ENCODE measurements around the gene SUB1. TPM values are rescaled to one million over a fixed set of nuclear protein-coding genes. Genes with fewer than 3 reads are reported as not detected.

The SUB1 gene
- total RNA-seq, 4 donors from 2014 or later = 142 to 466 (median 206) TPM

DNA sequence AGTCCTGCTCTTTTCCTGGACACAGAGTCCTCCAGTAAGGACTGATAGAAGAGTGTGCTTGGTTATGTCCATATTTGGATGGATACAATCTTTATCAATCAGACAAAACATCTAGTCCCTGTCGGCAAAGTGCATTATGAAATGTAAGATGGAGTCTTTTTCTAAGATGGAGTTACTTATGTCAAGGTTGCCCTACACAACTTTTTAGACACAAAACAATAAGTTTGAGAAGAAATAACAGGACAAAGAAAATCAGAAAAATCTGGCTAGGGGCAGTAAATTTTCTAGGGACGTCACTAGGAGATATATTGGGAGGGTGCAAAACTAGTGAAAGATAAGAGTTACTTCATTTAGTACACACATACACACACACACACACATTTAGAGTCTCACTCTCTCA lies 23.3 kb upstream of the SUB1 start:
- TF ChIP-seq, protein P1, sequence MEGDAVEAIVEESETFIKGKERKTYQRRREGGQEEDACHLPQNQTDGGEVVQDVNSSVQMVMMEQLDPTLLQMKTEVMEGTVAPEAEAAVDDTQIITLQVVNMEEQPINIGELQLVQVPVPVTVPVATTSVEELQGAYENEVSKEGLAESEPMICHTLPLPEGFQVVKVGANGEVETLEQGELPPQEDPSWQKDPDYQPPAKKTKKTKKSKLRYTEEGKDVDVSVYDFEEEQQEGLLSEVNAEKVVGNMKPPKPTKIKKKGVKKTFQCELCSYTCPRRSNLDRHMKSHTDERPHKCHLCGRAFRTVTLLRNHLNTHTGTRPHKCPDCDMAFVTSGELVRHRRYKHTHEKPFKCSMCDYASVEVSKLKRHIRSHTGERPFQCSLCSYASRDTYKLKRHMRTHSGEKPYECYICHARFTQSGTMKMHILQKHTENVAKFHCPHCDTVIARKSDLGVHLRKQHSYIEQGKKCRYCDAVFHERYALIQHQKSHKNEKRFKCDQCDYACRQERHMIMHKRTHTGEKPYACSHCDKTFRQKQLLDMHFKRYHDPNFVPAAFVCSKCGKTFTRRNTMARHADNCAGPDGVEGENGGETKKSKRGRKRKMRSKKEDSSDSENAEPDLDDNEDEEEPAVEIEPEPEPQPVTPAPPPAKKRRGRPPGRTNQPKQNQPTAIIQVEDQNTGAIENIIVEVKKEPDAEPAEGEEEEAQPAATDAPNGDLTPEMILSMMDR (IDR thresholded peaks at IDR 0.05; ENCODE audit: low read depth) = no peak

DNA sequence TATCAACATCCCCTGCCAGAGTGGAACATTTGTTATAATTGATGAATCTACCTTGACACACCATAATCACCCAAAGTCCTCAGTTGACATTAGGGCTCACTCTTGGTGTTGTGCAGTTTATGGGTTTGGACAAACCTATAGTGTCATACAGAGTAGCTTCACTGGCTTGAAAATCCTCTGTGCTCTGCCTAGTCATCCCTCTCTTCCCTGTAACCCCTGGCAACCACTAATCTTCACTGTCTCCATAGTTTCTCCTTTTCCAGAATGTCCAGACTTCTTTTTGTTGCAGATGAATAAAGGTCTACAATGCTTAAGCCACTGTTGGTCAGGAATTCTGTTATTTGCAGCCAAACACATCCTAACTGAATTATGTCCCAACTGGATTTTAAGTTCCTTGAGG lies 22.5 kb upstream of the SUB1 start:
- TF ChIP-seq, protein P1 (IDR thresholded peaks at IDR 0.05; ENCODE audit: low read depth) = no peak

DNA sequence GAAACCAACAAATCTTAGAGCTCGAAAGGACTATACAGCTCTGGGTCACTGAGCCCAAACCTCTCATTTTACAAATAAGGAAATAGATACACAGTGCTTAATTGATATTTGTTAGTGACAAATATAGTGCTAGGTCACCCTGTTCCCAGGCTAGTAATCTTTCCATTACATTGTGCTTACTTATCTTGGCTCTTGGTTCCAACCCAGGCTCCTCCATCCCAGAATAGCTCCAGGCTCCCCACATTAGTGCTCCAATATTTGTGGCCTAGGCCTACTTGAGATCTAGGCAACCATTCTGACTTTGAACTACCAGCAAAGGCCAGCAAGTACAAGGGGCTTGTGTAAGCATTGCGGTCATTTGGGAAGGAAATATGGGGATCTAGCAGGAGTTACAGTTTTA lies 21.7 kb upstream of the SUB1 start:
- TF ChIP-seq, protein P1 (IDR thresholded peaks at IDR 0.05; ENCODE audit: low read depth) = no peak

DNA sequence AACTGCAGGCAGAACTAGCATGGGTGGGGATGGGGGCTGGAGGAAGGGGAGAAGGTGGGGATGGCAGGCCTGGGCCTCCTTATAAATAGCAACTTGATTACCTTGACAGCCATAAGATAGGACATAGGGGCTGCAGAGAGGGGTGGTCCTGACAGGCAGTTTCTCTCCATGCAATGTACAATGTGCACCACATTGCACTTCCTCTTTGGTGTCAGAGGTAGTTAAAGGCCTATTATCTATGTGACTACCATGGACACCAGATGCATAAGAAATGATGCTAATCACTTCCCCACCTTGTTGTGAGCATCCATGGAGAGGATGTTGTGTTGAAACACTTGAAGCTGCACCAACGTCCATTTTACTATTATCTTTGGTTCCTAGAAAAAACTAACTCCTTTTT lies 20.2 kb upstream of the SUB1 start:
- TF ChIP-seq, protein P1 (IDR thresholded peaks at IDR 0.05; ENCODE audit: low read depth) = no peak

DNA sequence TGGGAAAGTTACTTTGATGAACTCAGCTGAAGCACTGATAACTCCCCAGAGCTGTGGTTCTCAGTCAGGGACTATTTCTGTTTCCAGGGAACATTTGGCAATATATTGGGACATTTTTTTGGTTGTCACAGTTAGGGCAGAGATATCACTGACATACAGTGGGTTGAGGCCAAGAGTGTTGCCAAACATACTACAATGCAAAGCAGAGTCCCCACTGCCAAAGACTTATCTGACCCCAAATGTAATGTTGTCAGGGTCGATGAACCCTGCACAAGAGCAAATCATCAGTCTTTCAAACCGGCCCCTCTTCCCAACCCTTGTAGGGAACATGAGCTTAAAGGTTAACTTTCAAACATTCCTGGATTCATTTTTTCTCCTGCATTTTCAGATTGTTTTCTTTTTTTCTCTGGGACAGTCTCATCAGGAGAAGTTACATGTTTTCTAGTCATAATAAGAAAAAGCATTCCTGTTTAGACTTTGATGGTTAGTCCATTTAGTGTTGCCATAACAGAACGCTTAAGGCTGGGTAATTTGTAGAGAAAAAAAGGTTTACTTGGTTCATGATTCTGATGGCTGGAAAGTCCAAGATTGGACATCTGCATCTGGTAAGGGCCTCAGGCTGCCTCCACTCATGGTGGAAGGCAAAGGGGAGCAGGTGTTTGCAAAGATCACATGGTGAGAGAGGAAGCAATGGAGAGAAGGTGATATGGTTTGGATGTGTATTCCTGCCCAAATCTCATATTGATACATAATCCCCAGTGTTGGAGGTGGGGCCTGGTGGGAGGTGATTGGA lies 18.8 kb upstream of the SUB1 start:
- TF ChIP-seq, protein P1 (IDR thresholded peaks at IDR 0.05; ENCODE audit: low read depth) = no peak

DNA sequence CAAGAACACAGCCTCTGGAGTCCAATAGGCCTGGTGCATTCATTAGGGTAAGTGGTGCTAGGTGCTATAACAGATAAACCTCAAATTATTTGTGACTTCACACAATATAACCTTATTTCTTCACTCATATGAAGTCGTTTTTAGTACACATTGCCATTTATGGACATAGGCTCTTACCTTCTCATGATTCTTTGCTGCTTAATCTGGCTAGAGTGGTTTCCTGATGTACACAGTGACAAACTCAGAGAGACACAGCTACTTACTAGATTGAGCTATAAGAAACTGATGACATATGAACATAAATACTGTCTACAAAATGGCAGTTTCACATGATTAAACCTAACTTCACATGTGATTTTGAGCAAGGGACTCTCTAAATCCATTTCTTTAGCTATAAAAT lies 14.2 kb upstream of the SUB1 start:
- TF ChIP-seq, protein P1 (IDR thresholded peaks at IDR 0.05; ENCODE audit: low read depth) = no peak

DNA sequence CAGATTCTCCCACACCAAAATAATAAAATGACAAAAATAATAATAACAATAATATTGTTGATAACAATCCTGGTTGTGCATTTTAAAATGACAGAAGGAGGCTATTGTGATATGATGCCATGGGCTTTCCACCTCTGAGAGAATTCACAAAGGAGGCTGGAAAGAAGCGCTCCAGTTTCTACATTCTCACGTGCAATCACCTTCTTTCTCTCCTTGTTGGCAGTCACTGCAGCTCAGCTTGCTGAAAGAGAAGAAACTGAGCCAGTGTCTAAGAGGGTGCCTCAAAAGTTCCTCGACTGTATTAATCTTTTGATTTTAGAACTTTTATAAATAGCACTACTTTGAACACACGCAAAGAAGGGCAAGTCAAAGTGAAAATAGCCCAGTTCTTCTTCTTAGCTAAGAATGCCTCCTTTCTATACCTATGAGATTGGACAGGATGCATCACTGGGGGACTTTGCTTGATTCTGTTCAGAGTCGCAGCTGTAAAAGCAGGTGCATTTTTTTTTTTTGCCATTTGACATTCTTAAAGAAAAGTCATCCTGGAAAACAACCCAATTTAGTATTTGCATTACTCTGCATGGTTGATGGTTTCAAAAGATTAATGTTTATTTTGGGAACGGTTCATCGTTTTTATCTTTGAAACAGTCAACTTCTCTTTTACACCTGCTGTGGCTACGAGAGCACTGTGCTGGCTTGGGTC lies 12.4 kb upstream of the SUB1 start:
- TF ChIP-seq, protein P1 (IDR thresholded peaks at IDR 0.05; ENCODE audit: low read depth) = no peak
